Measurements from ENCODE around the gene INSC.
A peak's percentile ranks its signal among the peaks of the same experiment; 100 is the strongest.

The INSC gene

GRCh38 chr11:15074206-15075161 lies 40.2 kb upstream of the INSC start (continued):
- TF ChIP-seq PBX3 (CRISPR knock-in tag; IDR thresholded peaks at IDR 0.05) (peak; percentile 91; the same call in 1 of the 2 replicates), ZNF350 (tag by site-specific recombination; IDR thresholded peaks at IDR 0.05) (no peak), ZNF677 (tag by site-specific recombination; IDR thresholded peaks at IDR 0.05) (no peak), ZXDB (tag by site-specific recombination; IDR thresholded peaks at IDR 0.05) (peak; percentile 60), ZNF391 (tag by site-specific recombination; IDR thresholded peaks at IDR 0.05; ENCODE audit: borderline replicate concordance, low read depth) (no peak), ZNF791 (tag by site-specific recombination; IDR thresholded peaks at IDR 0.05) (no peak), ZBTB8A (tag by site-specific recombination; IDR thresholded peaks at IDR 0.05) (0 out of 2 replicates have a peak, but pooled peaks have one; percentile 32), ZNF621 (tag by site-specific recombination; IDR thresholded peaks at IDR 0.05) (no peak), ZNF155 (tag by site-specific recombination; IDR thresholded peaks at IDR 0.05) (no peak), HOXD13 (CRISPR knock-in tag; IDR thresholded peaks at IDR 0.05; ENCODE audit: borderline replicate concordance) (no peak), ZFP69B (tag by site-specific recombination; IDR thresholded peaks at IDR 0.05) (no peak), ZNF747 (tag by site-specific recombination; IDR thresholded peaks at IDR 0.05) (no peak), SP2 (tag by site-specific recombination; IDR thresholded peaks at IDR 0.05) (peak; percentile 45), KLF7 (tag by site-specific recombination; IDR thresholded peaks at IDR 0.05; ENCODE audit: borderline replicate concordance) (no peak), ZNF366 (tag by site-specific recombination; conservative IDR thresholded peaks at IDR 0.05) (peak; percentile 97), ZNF658 (tag by site-specific recombination; IDR thresholded peaks at IDR 0.05) (no peak), ZNF2 (tag by site-specific recombination; IDR thresholded peaks at IDR 0.05) (peak; percentile 90), ZBTB20 (tag by site-specific recombination; IDR thresholded peaks at IDR 0.05) (no peak), ZBTB17 (tag by site-specific recombination; IDR thresholded peaks at IDR 0.05) (peak; percentile 92), ZSCAN23 (tag by site-specific recombination; IDR thresholded peaks at IDR 0.05) (no peak), ZNF248 (tag by site-specific recombination; IDR thresholded peaks at IDR 0.05) (no peak), ZNF132 (tag by site-specific recombination; IDR thresholded peaks at IDR 0.05; ENCODE audit: borderline replicate concordance) (no peak), ATF2 (tag by site-specific recombination; IDR thresholded peaks at IDR 0.05; ENCODE audit: low read depth) (peak; percentile 77)
- TF ChIP-seq, protein P1, sequence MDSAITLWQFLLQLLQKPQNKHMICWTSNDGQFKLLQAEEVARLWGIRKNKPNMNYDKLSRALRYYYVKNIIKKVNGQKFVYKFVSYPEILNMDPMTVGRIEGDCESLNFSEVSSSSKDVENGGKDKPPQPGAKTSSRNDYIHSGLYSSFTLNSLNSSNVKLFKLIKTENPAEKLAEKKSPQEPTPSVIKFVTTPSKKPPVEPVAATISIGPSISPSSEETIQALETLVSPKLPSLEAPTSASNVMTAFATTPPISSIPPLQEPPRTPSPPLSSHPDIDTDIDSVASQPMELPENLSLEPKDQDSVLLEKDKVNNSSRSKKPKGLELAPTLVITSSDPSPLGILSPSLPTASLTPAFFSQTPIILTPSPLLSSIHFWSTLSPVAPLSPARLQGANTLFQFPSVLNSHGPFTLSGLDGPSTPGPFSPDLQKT (IDR thresholded peaks at IDR 0.05; ENCODE audit: borderline replicate concordance, low read depth, low read length), result no peak; the same call in 1 of the 2 replicates
- TF ChIP-seq, protein P2, sequence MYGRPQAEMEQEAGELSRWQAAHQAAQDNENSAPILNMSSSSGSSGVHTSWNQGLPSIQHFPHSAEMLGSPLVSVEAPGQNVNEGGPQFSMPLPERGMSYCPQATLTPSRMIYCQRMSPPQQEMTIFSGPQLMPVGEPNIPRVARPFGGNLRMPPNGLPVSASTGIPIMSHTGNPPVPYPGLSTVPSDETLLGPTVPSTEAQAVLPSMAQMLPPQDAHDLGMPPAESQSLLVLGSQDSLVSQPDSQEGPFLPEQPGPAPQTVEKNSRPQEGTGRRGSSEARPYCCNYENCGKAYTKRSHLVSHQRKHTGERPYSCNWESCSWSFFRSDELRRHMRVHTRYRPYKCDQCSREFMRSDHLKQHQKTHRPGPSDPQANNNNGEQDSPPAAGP (tag by site-specific recombination; IDR thresholded peaks at IDR 0.05), result peak; percentile 36; the same call in 1 of the 2 replicates
- TF ChIP-seq, protein P3, sequence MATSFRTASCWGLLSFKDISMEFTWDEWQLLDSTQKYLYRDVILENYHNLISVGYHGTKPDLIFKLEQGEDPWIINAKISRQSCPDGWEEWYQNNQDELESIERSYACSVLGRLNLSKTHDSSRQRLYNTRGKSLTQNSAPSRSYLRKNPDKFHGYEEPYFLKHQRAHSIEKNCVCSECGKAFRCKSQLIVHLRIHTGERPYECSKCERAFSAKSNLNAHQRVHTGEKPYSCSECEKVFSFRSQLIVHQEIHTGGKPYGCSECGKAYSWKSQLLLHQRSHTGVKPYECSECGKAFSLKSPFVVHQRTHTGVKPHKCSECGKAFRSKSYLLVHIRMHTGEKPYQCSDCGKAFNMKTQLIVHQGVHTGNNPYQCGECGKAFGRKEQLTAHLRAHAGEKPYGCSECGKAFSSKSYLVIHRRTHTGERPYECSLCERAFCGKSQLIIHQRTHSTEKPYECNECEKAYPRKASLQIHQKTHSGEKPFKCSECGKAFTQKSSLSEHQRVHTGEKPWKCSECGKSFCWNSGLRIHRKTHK (tag by site-specific recombination; IDR thresholded peaks at IDR 0.05), result no peak
- TF ChIP-seq, protein P4, sequence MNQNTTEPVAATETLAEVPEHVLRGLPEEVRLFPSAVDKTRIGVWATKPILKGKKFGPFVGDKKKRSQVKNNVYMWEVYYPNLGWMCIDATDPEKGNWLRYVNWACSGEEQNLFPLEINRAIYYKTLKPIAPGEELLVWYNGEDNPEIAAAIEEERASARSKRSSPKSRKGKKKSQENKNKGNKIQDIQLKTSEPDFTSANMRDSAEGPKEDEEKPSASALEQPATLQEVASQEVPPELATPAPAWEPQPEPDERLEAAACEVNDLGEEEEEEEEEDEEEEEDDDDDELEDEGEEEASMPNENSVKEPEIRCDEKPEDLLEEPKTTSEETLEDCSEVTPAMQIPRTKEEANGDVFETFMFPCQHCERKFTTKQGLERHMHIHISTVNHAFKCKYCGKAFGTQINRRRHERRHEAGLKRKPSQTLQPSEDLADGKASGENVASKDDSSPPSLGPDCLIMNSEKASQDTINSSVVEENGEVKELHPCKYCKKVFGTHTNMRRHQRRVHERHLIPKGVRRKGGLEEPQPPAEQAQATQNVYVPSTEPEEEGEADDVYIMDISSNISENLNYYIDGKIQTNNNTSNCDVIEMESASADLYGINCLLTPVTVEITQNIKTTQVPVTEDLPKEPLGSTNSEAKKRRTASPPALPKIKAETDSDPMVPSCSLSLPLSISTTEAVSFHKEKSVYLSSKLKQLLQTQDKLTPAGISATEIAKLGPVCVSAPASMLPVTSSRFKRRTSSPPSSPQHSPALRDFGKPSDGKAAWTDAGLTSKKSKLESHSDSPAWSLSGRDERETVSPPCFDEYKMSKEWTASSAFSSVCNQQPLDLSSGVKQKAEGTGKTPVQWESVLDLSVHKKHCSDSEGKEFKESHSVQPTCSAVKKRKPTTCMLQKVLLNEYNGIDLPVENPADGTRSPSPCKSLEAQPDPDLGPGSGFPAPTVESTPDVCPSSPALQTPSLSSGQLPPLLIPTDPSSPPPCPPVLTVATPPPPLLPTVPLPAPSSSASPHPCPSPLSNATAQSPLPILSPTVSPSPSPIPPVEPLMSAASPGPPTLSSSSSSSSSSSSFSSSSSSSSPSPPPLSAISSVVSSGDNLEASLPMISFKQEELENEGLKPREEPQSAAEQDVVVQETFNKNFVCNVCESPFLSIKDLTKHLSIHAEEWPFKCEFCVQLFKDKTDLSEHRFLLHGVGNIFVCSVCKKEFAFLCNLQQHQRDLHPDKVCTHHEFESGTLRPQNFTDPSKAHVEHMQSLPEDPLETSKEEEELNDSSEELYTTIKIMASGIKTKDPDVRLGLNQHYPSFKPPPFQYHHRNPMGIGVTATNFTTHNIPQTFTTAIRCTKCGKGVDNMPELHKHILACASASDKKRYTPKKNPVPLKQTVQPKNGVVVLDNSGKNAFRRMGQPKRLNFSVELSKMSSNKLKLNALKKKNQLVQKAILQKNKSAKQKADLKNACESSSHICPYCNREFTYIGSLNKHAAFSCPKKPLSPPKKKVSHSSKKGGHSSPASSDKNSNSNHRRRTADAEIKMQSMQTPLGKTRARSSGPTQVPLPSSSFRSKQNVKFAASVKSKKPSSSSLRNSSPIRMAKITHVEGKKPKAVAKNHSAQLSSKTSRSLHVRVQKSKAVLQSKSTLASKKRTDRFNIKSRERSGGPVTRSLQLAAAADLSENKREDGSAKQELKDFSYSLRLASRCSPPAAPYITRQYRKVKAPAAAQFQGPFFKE (tag by site-specific recombination; IDR thresholded peaks at IDR 0.05; ENCODE audit: borderline replicate concordance), result no peak

Data from HEK293 (cell line).